Right renal pelvis (tissue), 4 donors: Measurements from ENCODE around the gene PRPF40A. TPM values are rescaled to one million over a fixed set of nuclear protein-coding genes. Genes with fewer than 3 reads are reported as not detected.
A peak's percentile ranks its signal among the peaks of the same experiment; 100 is the strongest.

ENCODE experiments used
- DNase-seq, 4 donors: peaks; one replicate each; pipeline ENCODE4 v3.0.0-alpha.2; 2013; ENCODE audit warnings: low read depth in 4 of 4, low spot score in 3 of 4, missing footprints in 1 of 4
- polyA plus RNA-seq, 4 donors: library from polyadenylated mRNA; unstranded; fragments of 120-200 nt; gene quantifications; one replicate each; pipeline ENCODE4 v1.2.1, GENCODE V29; 2013; ENCODE audit not compliant: insufficient read length in 4 of 4

Gene PRPF40A
- polyA plus RNA-seq, 4 donors: 121 to 140 (median 125) TPM

DNA sequence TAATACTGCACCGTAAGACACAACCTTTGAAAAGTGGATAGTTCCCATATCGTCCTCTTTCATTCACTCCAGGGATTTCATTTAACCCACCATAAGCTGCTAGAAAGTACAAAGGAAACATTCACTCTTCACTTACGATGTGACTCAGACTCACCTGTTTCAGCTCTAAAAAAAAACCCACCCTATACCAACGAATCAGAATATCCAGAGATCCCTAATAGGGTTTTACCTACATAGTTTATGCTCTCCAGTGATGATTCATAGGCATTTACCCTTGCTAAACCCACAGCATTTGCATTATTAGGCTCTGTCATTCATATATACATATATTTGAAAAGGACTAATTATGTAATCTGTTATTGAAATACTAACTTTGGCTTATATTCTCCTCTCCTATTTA, 60.2 kb downstream of the PRPF40A start:
- no peak for DNase-seq

DNA sequence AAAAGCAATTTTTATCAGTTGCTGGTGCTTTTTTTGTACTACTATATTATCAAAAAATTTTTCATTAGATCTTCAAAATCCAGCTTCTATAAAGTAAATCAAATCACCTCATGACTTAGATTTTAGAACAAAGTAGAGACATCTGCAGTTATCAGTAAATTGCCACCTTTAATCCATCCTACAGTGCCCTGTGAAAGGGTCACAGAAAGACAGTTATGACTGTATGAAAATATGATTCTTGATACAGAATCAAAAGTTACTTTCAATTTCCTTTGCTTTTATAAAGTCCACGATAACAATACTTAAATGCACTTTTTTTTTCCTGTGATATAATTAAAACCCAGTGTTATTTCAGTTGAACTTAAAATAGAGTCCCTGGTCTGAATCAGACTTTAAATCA, 61.4 kb downstream of the PRPF40A start:
- DNase-seq: no peak

DNA sequence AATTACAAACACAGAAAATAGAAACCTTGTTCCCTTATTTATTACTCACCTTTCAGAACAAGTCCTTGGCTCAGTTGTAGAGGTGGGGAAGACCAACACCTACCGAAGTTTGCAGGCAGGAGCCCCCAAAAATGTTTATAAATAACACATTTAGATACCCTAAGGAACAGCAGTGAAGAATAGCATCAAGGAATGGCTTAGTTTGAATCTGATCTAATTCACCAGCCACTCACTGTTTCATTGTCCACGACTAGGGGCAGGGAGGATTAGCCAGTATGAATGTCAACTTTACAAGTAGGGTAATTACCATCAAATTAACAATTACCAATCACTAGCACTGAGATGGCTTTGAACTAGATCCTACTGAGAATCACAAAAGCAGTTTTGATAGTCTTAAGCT, 65.4 kb downstream of the PRPF40A start:
- no peak for DNase-seq

DNA sequence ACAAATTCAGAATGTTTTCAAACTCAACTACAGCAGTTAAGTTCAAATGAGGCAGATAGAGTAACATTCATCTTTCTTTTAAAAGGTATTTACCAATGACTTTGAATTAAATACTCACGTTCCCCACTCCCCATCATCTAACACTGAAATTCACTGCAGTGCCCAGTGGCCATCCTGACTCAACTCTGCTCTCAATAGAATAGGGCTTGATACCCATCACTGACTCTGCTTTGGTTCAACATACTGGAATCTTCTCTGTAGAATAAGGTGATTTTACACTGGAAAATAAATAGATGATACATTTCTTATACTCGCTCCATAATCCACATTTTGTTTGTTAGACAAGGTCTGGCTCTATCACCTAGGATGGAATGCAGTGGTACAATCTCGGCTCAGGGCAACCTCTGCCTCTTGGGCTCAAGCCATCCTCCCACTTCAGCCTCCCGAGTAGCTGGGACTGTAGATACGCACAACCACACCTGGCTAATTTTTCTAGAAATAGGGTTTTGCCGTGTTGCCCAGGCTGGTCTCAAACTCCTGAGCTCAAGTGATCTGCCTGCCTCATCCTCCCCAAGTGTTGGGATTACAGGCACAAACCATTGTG, 66.4 kb downstream of the PRPF40A start:
- no peak for DNase-seq

DNA sequence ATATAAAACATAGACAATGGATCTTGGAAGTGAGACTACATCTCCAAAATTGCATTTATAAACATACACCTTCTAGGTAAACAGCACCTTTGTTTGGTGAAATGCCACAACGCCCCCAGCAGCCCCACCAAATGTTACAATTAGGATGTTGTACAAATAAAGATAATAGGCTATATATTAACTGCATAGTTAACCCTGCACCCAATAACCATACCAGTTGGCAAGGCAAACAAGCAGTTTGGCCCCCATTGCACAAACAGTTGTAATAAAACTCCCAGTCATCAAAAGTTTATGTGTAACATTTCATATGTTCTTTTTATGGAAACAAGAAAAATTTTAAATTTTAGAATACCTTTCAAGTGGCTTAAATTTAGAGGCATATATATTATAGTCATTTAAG, 67.3 kb downstream of the PRPF40A start:
- DNase-seq: no peak

DNA sequence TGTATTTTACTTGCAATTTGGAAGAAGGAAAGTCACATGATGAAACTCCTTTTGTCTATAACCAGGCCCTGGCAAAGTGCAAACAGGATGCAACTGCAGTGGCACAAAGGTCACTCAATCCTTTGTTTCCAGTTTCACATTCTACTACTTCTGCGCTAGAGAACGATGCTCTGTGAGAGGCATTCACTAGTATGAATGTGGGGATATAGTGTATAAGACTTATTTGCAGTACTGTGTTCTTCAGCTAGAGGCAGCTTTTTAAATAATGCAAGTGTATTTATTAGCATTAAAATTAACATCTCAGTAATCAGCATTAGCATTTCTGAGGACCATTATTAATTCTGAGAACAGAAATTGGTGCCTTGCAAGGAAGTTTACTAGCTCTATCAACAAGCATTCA, 68.9 kb downstream of the PRPF40A start:
- no peak for DNase-seq

DNA sequence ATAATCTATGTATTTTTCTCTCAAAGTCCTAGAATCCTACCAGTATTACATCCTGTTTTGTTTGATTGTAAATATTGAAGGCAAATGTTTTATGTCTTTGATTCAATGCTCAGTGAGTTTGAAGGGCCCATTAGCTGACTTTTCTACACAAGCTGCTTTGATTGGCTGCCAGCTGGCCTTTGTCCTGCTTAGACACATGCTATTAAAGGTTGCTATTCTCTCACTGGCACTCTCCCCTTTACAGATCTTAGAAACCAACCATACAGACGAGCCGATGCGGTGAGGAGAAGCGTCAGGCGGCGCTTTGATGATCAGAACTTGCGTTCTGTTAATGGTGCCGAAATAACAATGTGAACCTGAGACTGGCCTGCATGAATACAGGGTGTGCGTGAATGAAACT, 69.7 kb downstream of the PRPF40A start:
- no peak for DNase-seq

DNA sequence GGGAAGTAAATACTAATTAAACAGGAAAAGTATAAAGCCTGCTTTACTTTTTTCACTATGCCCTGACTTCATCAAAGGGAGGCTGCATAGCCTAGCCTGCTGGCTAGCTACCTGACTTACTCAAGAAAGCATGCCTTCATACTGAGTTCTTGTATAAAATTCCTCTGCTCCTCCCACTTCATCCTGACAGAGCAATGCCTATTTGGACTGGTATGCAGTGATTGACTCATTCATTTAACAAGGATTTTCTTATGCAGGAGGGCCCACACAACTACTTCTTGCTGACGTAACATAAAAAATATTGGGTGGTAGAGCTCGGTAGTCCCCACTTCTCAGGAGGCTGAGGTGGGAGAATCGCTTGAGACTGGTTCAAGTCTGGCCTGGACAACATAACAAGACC, 70.5 kb downstream of the PRPF40A start:
- DNase-seq: no peak

DNA sequence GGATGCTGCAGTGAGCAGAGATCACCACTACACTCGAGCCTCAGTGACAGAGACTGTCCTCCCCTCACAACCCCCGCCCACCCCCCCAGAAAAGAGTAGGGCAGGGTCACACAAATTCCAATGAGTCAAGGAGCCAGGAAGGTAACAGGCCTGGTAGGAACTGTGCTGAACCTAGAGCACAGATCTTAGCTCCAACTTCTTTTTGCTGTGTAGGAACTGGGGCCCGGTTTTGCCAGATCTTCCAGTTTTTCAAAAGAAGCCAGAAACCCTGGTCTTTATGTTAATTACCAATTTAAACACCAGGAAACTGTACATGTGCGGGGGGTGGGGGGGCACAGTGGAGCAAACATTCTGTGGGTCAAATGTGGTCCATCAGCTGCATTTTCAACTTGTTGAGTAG, 71.0 kb downstream of the PRPF40A start:
- DNase-seq: no peak

DNA sequence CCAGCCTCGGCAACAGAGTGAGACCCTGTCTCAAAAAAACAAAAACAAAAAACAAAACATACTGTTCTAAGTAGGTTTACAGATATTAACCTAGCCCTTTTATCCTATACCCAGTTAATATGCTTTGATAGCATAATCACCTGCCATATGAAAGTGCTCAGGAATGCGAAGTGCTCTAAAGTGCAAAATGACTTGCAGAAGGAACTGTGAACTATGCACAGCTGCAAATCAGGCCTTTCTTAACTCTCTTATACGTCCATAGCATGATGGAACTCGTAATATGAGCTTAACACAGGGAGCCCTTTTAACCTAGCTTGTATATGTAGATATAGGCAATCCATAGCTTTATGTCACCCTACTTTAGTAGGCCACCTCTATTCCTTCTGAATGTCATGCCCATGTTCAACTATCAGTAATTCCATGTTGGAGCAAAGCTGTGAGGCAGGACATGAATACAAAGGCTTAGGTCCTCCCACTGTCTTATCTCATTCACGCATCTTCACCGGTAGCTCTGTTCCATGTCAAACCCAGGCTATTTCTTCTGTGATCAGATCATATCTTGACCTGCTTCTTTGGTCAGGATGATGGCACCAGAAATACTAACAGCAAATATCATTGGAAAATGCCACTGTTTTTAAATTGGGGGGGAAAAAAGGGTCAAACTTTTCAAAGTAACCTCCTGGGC, 72.9 kb downstream of the PRPF40A start:
- no peak for DNase-seq

DNA sequence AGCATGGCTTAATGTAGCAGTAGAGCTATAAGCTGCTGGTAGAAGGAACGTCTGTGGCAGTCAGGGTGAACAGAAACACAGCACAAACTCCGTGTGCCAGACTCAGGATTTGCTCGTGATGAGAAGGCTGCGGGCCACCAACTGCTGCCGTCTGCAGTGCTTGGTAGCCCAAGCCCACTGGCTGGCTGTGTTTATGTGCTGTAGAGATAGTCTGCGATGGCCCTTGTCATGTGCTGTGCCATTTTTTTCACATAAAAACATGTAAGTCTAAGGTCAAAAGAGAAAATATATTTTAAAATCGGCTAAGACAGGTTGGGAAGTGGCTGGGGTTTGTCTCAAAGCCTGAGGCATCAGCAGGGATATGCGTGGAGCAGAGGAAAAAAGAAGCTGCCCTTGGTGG, 78.7 kb downstream of the PRPF40A start:
- no peak for DNase-seq

DNA sequence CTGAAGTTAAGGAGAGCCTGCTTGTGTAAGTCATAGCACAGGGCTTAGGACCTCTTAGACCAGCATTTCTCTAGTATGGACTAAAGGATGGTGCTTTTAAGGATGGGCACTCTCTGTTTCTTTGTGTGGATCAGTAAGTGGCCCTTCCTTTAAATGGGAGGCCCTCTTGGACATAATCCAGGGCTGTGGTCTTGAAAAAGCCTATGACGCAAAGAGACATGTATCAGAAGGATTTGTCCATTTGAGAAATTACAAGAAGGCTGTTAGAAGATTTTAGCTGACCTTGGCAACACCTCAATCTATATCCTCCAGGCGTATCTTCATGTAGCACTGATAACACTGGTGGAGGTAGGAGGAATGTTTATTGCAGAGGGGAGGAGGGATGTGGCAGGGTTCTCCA, 79.2 kb downstream of the PRPF40A start:
- no peak for DNase-seq

DNA sequence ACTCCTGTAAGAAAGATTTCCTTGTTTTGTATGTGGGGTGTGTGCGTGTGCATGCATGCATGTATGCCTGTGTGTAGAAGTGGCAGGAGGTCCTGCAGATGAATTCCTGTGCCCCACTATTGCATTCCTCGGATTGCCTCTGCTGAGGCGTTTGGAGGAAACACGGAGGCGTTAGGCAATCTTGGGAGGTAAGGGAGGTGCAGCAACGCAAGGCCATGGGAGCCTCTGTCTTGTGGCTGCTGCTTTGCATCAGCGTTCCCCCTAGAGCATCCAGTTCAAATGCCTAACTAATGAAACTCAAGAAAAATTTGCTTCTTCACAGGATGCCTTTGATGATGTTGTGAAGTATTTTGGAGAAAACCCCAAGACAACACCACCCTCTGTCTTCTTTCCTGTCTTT, 80.0 kb downstream of the PRPF40A start:
- DNase-seq: no peak

DNA sequence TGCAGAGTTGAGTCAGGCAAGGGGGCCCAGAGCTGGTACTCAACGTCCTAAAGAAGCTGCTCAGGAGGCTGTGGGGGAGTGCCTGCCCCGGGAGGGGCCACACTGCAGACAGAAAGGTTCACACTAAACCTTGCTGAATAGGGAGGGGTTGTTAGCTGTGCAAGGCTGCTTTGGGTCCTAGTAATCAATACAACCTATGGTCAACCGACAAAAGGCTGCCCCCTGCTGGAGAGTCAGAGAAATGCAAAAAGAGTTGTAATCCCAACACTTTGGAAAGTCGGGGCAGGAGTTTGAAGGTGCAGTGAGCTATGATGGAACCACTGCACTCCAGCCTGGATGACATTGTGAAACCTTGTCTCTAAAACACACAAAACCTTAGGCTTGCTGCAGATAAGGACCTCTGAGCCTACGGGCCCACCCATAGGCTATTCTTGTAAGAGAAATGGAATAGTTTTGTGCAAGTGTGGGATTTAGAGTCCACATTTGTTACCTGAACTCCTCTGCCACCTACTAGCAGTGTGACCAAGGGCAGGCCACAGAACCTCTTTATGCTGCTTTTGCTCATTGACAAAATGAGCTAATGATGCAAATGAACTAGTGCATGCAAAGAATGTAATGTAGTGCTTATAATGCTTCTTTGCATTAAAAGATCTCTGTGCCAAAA, 81.5 kb downstream of the PRPF40A start:
- peak in 2 of 4 donors; percentile 31 to 35 for DNase-seq

DNA sequence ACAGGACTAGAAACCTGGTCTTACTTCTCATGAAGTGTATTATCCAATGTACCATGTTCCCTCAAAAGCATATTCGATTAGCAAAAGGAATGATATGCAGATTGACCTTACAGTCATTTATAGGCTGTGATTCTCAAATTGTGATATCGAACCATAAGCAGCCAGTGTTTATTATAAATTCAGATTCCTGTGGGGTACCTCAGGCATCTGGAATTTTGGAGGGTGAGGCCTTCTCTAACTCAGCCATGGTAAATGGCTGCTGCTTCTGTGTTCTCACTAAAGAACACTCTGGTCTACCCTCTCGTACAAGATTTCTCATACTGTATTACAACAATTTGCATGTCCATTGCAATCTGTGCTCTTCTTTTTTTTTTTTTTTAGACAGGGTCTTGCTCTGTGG, 84.5 kb downstream of the PRPF40A start:
- DNase-seq: no peak

DNA sequence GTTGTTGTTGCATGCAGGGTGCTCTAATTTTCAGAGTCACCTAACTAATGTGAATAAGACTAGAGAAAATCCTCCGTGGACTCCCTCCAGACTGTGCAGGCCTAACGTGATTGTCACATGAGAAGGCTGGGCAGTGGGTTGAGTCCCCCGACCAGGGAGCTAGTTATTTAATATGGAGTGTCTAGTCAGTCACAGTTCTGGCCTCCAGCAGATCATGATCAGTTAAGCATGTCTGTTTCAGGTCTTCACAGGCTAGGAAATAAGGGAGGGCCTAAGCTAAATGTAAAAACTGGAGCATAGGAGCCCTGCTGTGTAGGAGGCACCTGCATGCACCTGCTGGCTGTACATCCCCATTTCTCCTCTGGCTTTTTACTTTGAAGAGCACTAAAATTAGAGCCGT, 86.8 kb downstream of the PRPF40A start:
- peak in 1 of 4 donors; percentile 28 for DNase-seq

DNA sequence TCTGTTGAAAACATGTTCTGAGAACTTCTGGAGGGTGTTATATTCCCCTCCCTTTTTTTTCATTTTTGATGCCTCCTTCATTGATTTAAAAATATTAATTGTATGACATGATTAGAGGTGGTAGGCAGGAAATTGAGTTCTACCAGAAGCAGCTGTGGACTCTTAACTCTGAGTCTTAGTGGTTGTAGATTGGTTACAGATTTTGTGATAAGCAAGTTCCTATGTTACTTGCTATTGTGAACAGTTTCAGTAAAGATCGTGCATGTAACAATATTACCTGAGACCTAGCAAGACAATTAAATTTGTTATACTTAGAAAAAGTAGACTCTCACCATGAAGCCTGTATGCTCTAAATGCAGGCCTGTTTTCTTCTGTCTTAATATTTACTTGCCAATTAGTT, 88.1 kb downstream of the PRPF40A start:
- DNase-seq: no peak

DNA sequence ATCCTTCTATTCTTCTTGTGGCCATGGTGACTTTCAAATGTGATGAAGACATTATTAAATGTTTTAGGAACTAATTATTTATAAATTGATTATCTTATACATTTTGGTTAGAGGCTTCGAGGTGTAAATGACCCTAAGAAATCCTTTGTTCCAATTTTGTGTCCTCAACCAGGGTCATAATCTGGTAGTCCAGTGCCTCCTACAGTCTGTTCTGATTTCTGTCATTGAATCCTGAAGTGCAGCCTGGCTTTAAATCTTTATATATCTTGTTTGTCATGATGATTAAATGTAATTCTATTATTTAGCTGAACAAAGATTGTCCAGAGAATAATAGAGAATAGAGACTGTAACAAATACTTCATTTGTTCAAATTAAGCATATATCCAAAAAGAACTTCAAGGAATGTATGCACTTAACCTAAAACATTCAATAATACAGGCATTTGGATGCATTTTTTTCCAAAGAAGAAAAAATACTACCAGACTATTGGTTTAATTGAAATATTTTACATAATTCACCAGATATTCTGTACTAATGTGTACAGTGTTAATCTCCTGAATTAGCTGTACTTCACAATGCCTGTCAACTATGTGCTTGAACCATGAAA, 89.8 kb downstream of the PRPF40A start:
- no peak for DNase-seq

DNA sequence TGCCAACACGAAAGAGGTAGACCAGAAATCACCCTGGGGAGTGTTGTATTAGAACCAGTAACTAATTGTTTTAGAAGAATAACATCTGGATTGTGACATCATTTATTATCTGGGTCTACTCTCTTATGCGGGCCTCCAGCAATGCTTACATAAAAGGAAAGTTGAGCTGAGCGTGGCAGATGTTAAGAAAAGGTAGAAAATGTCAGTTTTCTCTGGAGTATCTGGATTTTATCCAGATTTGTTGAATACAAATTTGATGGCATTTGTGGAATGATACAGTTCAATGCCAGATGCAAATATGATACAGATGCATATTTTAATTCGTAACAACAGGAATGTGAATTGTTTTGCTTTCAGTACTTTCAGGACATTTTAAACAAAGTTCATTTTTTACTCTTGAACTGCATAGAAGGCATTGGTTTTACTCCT, 90.3 kb downstream of the PRPF40A start:
- no peak for DNase-seq

DNA sequence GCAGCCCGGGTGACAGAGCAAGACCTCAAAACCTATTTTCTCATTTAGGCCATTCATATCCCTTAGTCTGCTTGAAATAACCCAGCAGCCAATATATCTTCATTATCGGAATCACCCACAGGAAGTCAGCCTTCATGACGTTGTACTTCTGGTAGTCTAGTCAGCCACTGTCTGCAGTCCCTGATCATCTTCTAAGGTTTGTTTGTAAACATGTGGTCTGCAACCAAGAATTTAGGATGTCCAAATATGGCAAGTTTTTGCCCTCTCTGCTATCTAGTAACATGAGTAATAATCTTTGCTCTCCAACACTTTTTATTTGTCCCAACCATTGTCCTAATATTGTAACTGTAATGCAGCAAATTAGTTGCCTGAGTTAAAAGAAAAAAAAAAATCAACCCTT, 92.5 kb downstream of the PRPF40A start:
- DNase-seq: no peak

DNA sequence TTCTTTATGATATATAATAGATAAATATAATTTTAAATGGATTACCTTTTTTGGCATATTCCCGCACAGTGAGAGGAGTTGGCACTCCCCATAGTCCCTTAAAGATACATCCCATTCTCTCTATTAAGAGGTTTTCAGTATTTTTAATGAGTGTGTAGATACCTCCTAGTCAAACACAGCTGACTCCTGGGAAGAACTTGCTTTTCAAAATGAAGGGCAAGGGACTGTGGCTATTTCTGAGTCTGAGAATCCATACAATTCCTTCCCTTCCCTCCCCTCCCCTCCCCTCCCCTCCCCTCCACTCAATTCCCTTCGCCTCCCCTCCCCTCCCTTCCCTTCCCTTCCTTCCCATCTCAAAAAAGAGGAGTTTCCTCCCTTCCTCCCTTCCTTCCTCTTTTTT, 93.5 kb downstream of the PRPF40A start:
- DNase-seq: no peak
